Measurements from ENCODE around the gene USH2A. TPM values are rescaled to one million over a fixed set of nuclear protein-coding genes. Genes with fewer than 3 reads are reported as not detected.

The USH2A gene
- total RNA-seq, 1 donor = under 0.01 TPM

- DNase-seq (ENCODE audit: low read depth) = peak; percentile 6
- TF ChIP-seq CTCF (IDR thresholded peaks at IDR 0.05; ENCODE audit: insufficient read depth, low read depth, low read length) = no peak
- H3K4me3 ChIP-seq (ENCODE audit: low read depth, low read length) = no peak overlapping the region
Observed at GRCh38 chr1:215665215-215665614, 758.0 kb downstream of the USH2A start.

GRCh38 chr1:215661033-215661432 lies 762.2 kb downstream of the USH2A start:
- H3K4me3 ChIP-seq (ENCODE audit: low read depth, low read length) = no peak overlapping the region
- TF ChIP-seq CTCF (IDR thresholded peaks at IDR 0.05; ENCODE audit: insufficient read depth, low read depth, low read length) = no peak

GRCh38 chr1:215660259-215660658 lies 763.0 kb downstream of the USH2A start:
- no peak for DNase-seq (ENCODE audit: low read depth)

More at GRCh38 chr1:215661033-215661432, 762.2 kb downstream of the USH2A start:
- no peak for DNase-seq (ENCODE audit: low read depth)

GRCh38 chr1:215657047-215657446 lies 766.2 kb downstream of the USH2A start:
- no peak for DNase-seq (ENCODE audit: low read depth)
- no peak overlapping the region for H3K4me3 ChIP-seq (ENCODE audit: low read depth, low read length)
- TF ChIP-seq CTCF (IDR thresholded peaks at IDR 0.05; ENCODE audit: insufficient read depth, low read depth, low read length) = no peak

More at GRCh38 chr1:215660259-215660658, 763.0 kb downstream of the USH2A start:
- H3K4me3 ChIP-seq (ENCODE audit: low read depth, low read length) = no peak overlapping the region
- TF ChIP-seq CTCF (IDR thresholded peaks at IDR 0.05; ENCODE audit: insufficient read depth, low read depth, low read length) = no peak

- no peak for DNase-seq (ENCODE audit: low read depth)
- no peak for TF ChIP-seq CTCF (IDR thresholded peaks at IDR 0.05; ENCODE audit: insufficient read depth, low read depth, low read length)
- no peak overlapping the region for H3K4me3 ChIP-seq (ENCODE audit: low read depth, low read length)
Observed at GRCh38 chr1:215652371-215652770, 770.9 kb downstream of the USH2A start.

GRCh38 chr1:215651867-215652266 lies 771.4 kb downstream of the USH2A start:
- H3K4me3 ChIP-seq (ENCODE audit: low read depth, low read length) = no peak overlapping the region
- no peak for DNase-seq (ENCODE audit: low read depth)

More at GRCh38 chr1:215651867-215652266, 771.4 kb downstream of the USH2A start:
- TF ChIP-seq CTCF (IDR thresholded peaks at IDR 0.05; ENCODE audit: insufficient read depth, low read depth, low read length) = no peak
